HK-2 (cell line): ENCODE data around the gene HAPSTR1.
"Not testable (repeated sequence)": the region's sequence is repeated elsewhere in the genome, so short reads cannot be mapped to it uniquely, and the experiment has no call there.

Experiments
- DNase-seq: peaks from one replicate; pipeline ENCODE4 v3.0.0-alpha.2; 2018; ENCODE audit not compliant: unreplicated experiment

Gene HAPSTR1

DNA sequence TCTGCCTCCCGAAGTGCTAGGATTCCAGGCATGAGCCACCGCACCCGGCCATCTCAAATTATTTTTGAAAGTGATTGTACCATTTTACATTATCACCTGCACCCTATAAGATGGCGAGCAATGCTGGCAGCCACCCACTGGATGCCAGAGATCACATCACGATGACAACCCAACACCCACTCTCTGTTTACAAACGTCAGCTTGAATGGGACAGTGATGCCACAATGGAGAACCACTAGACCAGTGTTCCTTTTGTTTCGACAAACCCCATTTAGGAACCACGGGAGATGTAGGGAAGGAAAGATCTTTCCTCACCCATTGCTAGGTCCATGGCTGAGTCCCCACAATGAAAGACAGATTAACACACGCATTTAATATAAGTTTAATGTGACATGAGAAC lies 20.1 kb upstream of the HAPSTR1 start:
- no peak for DNase-seq

DNA sequence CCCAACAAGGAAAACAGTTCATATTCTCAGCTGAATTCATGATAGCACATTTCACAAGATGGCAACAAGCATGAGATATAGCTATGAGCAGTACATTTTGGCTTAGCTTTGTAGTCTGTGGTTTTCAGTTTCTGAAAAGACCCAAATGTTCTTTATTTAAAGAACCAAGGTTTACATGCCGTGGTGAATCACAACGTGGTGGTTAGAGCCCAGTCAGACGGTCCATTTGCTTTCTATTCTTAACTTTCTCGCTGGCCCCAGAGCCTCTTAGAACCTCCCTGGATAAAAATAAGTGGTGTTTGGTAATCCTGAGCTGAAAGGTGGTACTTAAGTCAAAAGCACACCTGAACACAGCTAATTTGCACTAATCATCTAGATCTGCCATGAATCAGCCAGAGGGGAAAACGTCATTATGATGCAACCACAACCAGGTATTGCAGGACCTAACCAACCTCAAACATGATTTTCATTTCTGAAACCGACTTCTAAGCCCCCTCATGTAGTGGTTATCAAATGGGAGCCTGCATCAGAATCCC lies 18.6 kb upstream of the HAPSTR1 start:
- DNase-seq, result no peak

DNA sequence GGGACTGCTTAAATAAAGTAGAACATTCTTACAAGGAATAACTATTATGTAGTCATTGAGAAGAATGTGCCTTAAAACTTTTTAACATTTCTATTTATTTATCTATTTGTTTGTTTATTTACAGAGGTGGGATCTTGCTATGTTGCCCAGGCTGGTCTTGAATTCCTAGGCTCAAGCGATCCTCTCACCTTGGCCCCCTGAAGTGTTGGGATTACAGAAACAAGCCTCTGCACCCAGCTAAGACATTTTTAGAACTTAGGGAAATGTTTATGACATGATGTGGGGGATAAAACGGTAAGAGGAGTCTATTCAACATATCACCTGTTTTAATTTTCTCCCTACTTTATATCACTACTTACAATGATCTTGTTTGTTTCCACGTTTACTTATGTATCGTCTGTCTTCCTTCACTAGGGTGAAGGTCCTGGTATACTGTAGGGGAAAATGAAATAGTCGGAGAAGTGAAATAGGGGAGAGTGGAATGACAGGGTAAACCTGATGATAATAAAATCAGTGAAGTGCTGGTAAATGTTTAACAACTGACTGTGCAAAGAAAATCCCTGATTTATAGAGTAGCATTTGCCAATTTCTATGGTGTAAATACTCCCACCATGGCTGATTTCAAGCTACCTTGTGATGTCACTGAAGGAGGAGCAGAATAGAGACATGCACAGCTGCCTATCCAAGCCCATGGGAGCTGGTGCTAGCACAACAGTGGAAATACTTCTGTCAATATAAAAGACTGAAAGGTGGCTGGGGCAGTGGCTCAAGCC lies 16.0 kb upstream of the HAPSTR1 start:
- DNase-seq, result no peak

DNA sequence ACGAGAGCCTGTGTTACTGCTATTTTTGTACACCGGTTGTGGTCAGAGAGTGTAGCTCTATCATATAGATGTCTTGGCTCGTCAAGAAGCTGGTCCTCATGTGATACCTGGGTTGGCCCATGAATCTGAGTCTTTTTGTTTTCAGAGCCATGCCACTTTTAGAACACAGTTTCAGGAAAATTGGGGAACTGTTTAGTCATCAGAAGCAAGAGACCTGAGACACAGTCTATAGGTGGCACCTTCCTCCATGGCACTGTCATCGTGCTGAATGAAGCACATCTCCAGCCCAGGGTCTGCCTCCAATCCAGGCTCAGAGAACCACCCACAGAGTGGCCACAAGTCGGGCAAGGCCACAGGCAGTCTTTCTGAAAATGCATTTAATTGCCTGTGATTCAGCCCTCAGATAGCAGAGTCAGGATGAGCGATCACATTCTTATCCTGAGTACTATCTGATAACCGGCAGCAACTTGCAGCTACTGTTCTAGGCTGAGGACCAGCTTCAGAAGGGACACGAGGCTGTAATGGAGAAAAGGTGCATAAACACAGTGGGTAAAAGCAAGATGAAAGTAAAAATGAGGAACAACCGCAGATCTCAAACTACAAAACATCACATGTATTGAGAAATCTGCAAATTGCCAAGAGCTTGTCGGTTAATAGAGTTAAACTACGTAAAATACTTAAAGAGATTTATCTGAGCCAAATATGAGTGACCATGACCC lies 14.2 kb upstream of the HAPSTR1 start:
- DNase-seq, result peak; percentile 66

DNA sequence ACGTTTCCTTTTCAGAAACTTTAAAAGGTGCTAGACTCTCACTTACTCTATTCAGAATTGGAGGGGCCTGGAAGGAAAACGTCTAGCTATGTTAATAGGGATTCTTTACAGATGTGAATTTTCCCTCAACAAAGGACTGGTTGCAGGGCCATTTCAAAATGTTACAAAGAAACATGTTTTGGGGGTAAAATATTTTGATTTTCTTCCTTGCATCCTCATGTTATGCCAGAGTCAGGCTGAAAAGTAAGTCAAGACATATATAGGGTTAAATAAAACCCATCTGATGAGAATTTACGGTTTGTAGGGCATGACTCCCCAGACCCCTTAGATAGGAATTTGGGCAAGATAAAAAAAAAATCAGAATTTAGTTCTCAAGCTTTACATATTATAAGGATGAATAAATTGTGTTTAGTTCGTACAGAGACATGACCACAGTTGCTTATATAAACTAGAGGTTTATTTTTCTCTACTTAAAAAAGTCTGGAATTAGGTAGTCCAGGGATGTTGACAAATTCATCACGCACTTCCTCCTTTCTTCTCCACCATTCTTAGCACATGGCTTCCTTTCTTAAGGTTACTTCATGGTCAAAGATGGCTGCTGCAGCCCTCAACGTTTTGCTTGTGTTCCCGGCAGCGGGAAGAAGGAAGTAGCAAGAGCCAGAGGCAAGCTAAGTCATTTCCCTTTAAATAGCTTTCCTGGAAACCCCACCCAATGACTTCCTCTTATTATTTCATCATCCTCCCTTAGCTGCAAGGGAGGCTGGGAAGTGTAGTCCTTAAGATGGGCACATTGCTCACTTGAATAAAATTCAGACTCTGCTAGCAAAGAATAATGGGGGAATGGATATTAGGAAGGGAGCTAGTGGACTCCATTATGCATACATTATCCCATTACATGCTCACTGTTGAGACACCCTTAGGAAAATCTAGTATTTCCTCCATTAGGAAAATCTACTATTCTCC lies 12.7 kb upstream of the HAPSTR1 start:
- DNase-seq, result not testable (repeated sequence)

DNA sequence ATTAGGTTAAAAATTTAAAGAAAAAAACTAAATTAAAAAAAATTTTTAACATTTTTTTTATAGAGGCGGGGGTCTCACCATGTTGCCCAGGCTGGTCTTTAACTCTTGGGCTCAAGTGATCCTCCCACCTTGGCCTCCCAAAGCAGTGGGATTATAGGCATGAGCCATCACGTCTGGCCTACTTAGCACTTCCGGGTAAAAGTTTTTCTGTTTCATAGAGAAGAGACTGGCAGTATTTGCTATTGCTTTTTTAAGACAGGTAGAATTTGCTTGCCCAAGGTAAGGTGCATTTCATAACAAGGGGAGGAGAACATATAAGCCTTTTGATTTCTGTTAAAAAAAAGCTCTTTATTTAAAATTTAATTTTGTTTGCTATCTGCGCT lies 12.0 kb upstream of the HAPSTR1 start:
- DNase-seq, result no peak

DNA sequence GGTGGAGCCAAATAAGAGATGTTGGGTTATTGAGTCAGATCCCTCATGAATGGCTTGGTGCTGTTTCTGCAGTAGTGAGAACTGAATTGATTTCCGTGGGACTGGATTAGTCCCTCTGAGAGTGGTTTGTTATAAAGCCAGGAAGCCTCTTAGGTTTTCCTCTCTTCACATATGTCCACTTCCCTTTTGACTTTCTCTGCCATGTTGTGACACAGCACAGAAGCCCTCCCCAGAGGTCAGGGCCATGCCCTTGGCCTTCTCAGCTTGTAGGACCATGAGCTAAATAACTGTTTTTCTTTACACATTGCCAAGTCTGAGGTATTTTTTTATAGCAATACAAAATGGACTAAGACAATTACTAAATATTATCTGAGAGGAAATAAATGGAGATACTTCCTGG lies 10.3 kb upstream of the HAPSTR1 start:
- DNase-seq, result no peak

DNA sequence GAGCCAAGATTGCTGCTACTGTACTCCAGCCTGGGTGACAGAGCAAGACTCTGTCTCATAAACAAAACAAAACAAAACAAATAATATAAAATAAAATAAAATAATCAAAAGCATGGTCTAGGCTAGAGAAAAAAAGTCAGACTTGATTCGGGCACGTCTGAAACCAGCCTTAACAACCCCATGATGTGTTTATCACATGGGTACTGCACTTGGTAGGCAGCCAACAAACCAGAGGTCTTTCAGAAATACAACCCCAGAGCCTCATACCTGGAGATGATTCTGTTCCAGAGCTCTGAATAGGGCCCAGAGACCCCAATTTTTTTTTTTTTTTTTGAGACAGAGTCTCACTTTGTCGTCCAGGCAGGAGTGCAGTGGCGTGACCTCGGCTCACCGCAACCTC lies 9.6 kb upstream of the HAPSTR1 start:
- DNase-seq, result no peak

DNA sequence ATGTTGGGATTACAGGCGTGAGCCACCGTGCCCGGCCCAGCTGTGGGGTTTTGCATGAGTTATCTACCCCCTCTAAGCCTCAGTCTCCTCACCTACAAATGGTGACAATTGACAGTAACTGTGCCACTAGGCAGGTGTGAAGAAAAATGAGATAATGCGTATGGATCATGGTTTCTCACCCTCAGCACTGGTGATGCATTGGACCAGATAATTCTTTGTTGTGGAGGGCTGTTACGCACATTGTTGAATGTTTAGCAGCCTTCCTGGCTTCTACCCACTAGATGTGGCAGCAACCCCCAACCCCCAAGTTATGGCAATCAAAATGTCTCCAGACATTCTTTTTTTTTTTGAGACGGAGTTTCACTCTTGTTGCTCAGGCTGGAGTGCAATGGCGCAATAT lies 9.0 kb upstream of the HAPSTR1 start:
- DNase-seq, result no peak

DNA sequence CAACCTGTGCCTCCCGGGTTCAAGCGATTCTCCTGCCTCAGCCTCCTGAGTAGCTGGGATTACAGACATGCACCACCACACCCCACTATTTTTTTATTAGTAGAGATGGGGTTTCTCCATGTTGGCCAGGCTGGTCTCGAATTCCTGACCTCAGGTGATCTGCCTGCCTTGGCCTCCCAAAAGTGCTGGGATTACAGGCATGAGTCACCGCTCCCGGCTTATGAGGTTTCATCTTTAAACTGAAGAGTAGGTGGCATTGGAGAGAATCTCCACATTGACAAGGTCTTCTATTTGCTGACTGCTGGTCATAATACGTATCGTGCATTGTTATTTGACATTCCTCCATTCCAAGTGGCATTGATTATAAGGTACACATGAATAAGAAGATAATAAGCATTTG lies 3.7 kb upstream of the HAPSTR1 start:
- not testable (repeated sequence) for DNase-seq

DNA sequence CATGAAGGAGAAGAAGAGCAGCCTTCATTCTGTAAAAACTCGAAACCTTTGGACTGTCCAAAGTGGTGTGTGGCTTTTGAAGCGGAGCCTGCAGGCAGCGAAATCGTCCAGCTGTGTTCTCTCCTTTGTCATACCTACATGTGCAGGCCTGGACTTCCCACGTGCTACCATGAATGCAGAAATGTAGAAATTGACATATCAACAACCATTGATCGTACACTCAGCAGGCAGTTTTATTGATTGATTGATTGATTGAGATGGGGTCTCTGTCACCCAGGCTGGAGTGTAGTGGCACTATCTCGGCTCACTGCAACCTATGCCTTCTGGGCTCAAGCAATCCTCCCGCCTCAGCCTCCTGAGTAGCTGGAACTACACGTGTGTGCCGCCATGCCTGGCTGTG lies 2.6 kb upstream of the HAPSTR1 start:
- no peak for DNase-seq

DNA sequence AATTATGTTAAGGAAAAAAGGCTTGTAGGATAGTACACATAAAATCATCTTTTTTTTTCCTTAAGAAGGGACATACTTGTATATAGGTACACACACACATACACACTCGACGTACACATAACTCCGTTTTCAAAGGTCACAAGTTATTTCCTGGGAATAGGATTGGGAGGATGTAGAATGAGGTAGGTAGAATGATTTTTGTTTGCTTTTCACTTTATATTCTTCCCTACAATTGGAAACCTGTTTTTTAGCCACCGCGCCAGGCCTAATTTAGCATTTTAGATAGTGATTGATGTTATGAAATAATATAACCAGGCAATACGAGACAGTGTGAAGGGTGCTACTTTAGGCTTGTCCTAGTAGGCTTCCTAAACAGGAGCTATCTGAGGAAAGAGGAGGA lies 1.8 kb upstream of the HAPSTR1 start:
- no peak for DNase-seq

DNA sequence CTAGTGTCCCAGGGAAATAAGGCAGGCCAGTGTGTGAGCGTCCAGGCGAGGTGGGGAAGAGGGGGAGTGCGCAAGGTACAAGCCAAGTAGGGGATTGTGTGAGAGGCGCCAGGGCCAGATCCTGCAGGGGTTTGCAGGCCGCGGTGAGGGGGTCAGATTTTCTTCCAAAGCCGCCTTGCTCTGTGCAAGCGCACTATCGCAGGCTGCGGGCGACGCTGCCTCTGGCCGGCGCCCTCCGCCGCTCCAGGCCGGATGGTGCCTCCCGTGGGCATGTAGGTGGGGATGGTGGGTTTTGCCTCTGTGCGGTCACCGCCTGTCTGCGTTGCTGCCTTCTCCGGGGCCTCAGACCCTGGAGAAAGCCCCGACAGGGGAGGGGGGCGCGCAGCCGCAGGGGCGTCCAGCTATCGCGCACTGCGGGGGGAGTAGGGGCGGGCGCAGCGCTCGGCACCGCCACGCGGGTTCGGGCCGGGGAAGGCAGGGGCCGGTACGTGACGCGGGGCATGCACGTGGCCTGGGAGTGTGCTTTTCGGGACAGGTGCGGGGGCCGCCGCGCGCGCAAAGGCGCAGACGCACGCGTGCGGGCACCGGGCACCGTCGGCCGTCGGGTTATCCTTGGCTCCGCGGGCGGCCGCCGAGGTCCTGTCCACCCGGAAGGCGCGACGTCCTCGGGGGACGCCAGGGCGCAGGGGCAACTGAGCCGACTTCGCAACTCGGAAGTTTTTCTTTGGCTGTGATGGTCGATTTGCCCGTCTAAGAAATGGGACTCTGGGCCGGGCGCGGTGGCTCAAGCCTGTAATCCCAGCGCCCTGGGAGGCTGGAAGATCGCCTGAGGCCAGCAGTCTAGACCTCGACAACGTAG lies 1.1 kb upstream of the HAPSTR1 start:
- DNase-seq, result no peak

DNA sequence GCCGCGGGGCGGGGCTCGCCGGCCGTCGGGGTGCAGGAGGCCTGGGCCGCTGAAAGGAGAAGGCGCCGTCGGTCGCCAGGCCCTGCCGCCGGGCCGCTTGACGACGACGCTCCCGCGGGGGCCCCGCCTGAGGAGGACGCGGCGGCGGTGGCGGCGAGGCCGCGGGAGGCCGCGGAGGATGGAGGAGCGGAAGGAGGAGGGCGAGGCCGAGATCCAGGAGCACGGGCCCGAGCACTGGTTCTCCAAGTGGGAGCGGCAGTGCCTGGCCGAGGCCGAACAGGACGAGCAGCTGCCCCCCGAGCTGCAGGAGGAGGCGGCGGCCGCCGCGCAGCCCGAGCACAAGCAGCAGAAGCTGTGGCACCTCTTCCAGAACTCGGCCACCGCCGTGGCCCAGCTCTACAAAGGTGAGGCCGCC lies 430 bp downstream of the HAPSTR1 start:
- DNase-seq, result no peak

DNA sequence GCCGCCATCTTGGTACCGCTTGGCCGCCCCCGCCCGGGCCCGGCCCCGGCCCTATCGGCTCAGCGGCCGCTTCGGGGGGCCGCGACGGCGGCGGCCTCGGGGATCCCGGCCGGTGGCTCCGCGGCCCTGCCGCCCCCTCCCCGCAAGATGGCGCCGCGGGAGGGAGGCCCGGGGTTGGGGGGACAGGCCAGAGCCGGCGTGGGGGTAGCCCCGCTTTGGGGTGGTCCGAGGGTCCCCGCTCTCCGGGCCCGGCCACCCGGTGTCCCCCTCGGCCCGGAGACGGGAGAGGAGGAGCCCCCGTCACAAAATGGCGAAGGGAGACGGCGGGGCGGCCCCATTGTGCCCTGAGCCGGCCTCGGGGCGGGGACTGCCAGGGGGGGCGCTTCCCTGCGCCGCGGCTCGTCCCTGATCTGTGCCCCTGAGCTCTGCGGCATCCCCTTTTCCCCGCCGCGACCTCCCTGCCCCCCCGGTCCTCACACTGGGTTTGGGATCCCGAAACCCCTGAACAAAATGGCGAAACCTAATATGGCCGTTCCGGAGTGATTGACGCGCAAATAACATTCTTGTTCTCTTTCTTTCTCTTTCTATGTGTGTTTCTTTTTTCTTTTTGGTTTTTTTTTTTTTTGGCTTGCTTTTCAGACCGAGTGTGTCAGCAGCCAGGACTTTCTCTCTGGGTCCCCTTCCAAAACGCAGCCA lies 986 bp downstream of the HAPSTR1 start:
- DNase-seq, result no peak

DNA sequence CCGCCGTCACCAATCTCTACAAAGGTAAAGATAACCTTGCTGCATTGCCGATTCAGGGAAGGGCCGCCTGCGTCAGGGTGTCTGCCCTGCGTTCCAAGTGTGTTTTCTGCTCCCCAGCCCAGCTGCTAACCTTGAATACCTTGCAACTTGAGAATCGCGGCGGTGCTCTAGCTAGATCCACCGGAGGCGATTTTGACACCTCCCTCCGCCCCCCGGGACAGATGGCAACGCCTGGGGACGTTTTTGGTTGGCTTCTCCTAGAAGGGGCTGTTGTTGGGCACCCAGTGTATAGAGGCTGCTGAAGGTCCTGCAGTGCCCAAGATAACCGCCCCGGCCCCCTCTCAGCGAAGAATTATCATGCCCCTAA lies 1.5 kb downstream of the HAPSTR1 start:
- DNase-seq, result no peak

DNA sequence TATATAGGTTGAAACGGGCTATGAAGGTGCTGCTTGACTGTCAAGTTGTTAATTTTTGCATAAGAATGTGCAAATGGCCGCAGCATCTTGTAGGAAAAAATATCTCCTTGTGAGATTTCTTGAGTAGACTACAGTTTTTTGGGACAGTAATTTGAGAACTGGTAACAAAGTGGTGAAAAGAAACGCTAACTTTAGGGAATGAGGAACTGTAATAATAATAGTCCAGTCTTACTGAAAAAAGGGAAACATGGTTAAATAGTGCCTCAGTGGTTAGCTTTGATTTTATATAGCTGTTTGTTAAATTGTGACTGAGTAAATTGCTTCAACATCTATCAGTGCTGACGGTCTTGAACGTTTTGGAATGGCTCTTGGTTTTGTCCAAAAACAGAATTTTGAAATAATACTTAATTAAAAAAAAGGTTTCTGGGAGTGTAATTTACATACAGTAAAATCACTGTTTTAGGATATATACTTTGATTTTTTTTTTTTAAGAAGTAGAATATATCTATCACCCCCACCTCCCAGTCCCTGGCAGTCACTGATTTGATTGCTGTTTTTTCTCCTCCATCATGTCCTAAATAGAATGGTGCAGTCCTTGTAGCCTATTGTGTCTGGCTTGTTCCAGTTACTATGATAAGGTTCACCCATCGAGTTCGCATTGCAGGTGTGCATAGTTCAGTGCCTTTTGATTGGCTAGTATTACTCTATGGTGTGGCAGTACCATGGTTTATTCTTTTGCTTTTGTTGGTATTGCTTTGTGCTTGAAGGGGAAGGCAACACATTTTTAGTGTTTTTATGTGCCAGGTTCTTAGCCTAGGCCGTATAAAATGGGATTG lies 2.8 kb downstream of the HAPSTR1 start:
- no peak for DNase-seq

DNA sequence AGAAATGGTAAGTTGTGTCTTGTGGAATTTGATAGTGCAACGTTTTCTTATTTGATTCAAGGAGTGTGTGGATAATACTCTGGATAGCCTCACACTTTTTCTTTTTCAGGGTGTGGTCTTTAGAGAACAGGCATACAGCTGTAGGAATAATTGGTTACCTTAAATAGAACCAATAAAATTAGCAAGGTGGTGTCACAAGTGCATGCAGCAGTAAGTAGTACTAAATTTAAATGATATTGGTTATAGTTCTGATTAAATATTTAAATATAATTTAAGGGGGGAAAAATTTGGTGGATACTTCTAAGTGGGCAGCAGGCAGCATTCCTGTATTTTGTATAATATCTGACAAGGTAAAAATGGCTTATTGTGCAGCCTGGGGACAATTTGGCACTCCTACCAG lies 3.7 kb downstream of the HAPSTR1 start:
- no peak for DNase-seq

DNA sequence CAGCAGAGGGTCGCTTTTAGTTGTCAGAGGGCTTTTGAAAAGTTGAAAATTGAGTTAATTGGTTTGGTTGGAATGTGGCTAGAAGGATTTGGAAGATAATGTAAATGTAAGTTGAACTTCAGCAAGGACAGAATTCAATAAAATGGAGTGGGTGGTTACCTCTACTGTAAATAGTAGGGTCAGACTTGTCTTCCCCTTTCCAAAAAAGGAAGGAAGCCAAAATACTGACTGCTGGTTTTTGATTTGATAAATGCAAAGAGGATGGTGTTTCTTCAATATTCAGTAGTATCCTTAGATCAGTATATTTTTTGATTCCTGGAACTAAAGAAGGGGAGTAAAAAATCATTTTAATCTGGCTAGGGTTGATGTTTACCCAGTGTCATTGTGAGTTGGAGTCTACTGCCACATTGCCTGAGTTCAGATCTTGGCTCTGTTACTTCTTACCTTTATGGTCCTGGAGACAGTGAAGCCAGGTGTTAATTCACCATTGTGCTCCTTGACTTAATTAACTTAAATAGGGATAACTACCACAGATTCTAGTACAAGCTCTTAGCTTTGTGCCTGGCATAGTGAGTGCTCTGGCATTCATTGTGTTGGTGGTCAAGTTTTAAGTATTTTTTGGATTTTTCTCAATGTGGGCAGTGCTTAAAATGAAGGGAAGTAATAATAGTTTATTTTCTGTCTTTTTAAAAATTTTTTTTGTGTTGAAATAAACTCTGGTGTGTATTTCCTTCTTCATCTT lies 4.4 kb downstream of the HAPSTR1 start:
- no peak for DNase-seq
